HEK293T (cell line): Measurements from ENCODE around the gene SLC7A10.
"Not testable (repeated sequence)": the region's sequence is repeated elsewhere in the genome, so short reads cannot be mapped to it uniquely, and the experiment has no call there.

Experiments used
- CTCF ChIA-PET: fragments of 350-600 bp; formaldehyde crosslinking; extraction: SDS; loops from one replicate; lab custom pipeline; 2021; ENCODE audit warnings: antibody characterized with exemption, inconsistent platforms; lab: Yijun Ruan, JAX
- POLR2A ChIA-PET: fragments of 350-600 bp; formaldehyde crosslinking; extraction: SDS; loops from one replicate; lab custom pipeline; 2020; ENCODE audit warnings: antibody characterized with exemption, inconsistent platforms; lab: Yijun Ruan, JAX
- DNase-seq: peaks from one replicate; pipeline ENCODE4 v3.0.0; 2012; ENCODE audit warnings: mixed read lengths; ENCODE audit errors: extremely low spot score
- ARNT ChIP-seq: fragments of 450-650 bp; IDR thresholded peaks from 2 replicates; pipeline ENCODE4 v1.6.1; 2017; ENCODE audit warnings: mild to moderate bottlenecking
- BHLHE40 ChIP-seq: fragments of 450-650 bp; IDR thresholded peaks from 2 replicates; pipeline ENCODE4 v1.6.1; 2016; ENCODE audit warnings: mild to moderate bottlenecking, moderate library complexity, borderline replicate concordance
- CTBP1 ChIP-seq: fragments of 450-650 bp; IDR thresholded peaks from 2 replicates; pipeline ENCODE4 v1.6.1; 2016; ENCODE audit warnings: borderline replicate concordance
- ELF4 ChIP-seq: fragments of 450-650 bp; IDR thresholded peaks from 2 replicates; pipeline ENCODE4 v1.6.1; 2017; ENCODE audit warnings: antibody characterized with exemption
- FOXA1 ChIP-seq: fragments of 450-650 bp; IDR thresholded peaks from 2 replicates; pipeline ENCODE4 v1.6.1; 2016; ENCODE audit warnings: mild to moderate bottlenecking
- FOXK2 ChIP-seq: fragments of 450-650 bp; IDR thresholded peaks from 2 replicates; pipeline ENCODE4 v1.6.1; 2016; ENCODE audit warnings: mild to moderate bottlenecking
- FOXM1 ChIP-seq: fragments of 450-650 bp; IDR thresholded peaks from 2 replicates; pipeline ENCODE4 v1.6.1; 2017; ENCODE audit warnings: mild to moderate bottlenecking, borderline replicate concordance
- HDGF ChIP-seq: fragments of 450-650 bp; IDR thresholded peaks from 2 replicates; pipeline ENCODE4 v1.6.1; 2017; ENCODE audit warnings: antibody characterized with exemption, borderline replicate concordance
- L3MBTL2 ChIP-seq: fragments of 450-650 bp; conservative IDR thresholded peaks from 2 replicates; pipeline ENCODE4 v1.6.1; 2016; ENCODE audit warnings: mild to moderate bottlenecking
- LEF1 ChIP-seq: fragments of 450-650 bp; IDR thresholded peaks from 2 replicates; pipeline ENCODE4 v1.6.1; 2017; ENCODE audit warnings: mild to moderate bottlenecking, borderline replicate concordance
- NFRKB ChIP-seq: fragments of 450-650 bp; IDR thresholded peaks from 2 replicates; pipeline ENCODE4 v1.6.1; 2016; ENCODE audit warnings: mild to moderate bottlenecking, moderate library complexity
- SP1 ChIP-seq: fragments of 450-650 bp; IDR thresholded peaks from 2 replicates; pipeline ENCODE4 v1.6.1; 2017
- SUZ12 ChIP-seq: fragments of 450-650 bp; IDR thresholded peaks from 2 replicates; pipeline ENCODE4 v1.6.1; 2016; ENCODE audit warnings: mild to moderate bottlenecking
- TARDBP ChIP-seq: fragments of 450-650 bp; IDR thresholded peaks from 2 replicates; pipeline ENCODE4 v1.6.1; 2016
- ZNF384 ChIP-seq: fragments of 450-650 bp; IDR thresholded peaks from 2 replicates; pipeline ENCODE4 v1.6.1; 2016
- TF ChIP-seq, protein P1 (sequence below): fragments of 450-650 bp; IDR thresholded peaks from 2 replicates; pipeline ENCODE4 v1.6.1; 2016

The SLC7A10 gene

DNA sequence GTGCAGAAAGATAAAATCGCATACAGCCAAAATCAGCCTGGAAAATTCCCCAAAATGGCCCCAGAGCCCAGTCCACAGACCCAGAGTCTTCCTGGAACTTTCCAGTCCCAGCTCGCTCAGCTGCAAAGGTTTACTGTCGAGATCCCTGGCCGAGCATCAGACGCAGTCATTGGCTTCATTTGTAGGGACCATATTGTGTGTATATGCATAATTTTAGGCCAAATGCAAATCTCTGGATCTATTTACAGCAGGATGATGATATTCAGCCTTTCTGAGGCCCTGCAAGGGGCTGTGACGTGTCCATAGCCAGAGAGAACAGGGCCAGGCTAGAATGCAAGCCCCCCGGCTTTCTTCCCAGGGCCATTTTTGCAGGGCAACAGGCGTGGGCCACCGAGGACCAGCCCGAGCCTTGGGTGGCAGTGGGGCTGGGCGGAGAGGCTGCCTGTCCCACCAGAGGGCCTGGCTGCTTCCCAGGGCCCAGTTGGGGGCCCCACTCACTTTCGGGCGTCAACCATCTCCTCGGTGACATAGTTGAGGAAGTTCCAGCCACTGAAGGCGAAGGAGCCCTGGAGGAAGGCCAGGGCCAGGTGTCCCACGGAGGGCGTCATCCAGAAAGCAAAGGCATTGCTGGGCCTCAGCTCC lies 13.7 kb downstream of the SLC7A10 start:
- TF ChIP-seq ELF4 (no peak), ZNF384 (no peak), FOXA1 (no peak), ARNT (no peak), NFRKB (no peak), L3MBTL2 (no peak), TARDBP (no peak)
- DNase-seq: no peak
- ChIA-PET CTCF (no interaction called here), POLR2A (no interaction called here)

DNA sequence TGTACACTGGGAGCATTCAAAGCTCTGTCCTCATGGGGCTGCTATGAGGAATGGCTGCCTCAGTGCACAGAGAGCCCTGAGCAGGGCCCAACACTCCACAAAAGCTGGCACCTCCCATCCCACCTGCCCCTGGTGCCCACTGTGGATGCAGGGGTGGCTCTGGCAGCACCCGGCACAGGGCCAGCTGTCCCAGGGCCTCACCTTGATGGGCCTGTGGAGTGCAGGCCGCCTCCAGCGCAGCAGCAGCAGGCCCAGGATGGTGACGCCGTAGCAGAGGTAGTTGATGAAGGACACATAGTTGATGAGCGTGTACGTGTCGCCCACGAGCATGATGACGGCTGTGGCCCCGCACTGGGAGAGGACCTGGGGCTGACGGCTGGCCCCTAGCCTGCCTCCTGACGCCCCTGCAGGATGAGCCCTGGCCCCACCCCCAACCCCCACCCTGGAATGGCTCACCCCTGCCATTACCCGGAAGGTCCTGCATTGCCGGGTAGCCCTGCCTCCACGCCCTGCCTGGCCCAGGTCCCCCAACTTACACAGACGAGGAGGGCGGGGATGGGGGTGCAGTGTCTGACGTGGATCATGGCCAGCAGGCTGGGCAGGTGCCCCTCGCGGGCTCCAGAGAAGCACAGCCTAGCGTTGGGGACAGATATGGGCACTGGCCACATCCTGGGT lies 15.2 kb downstream of the SLC7A10 start:
- ChIA-PET CTCF (no interaction called here), POLR2A (interaction anchor here (0.8 kb wide), 1 partner anchor 17 kb away, joined by 3 read pairs; no protein-coding TSS in a partner anchor)
- no peak for DNase-seq
- TF ChIP-seq BHLHE40 (no peak), TARDBP (no peak), ELF4 (no peak), FOXK2 (no peak), SP1 (no peak), ARNT (no peak), ZNF384 (no peak), L3MBTL2 (no peak), HDGF (no peak), FOXM1 (no peak), SUZ12 (no peak), LEF1 (no peak), CTBP1 (no peak), NFRKB (no peak), FOXA1 (no peak)
- TF ChIP-seq, protein P1, sequence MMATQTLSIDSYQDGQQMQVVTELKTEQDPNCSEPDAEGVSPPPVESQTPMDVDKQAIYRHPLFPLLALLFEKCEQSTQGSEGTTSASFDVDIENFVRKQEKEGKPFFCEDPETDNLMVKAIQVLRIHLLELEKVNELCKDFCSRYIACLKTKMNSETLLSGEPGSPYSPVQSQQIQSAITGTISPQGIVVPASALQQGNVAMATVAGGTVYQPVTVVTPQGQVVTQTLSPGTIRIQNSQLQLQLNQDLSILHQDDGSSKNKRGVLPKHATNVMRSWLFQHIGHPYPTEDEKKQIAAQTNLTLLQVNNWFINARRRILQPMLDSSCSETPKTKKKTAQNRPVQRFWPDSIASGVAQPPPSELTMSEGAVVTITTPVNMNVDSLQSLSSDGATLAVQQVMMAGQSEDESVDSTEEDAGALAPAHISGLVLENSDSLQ: no peak

DNA sequence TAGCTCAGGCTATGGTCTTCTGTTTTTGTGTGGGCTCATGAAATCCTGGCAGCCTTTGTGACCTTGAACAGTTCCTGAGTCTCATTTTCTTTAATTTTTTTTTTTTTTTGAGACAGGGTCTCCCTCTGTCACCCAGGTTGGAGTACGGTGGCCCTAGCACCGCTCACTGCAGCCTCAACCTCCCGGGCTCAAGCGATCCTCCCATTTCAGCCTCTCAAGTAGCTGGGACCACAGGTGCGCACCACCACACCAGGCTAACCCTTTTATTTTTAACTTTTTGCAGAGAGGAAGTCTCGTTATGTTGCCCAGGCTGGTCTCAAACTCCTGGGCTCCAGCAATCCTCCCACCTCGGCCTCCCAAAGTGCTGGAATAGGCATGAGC lies 15.8 kb downstream of the SLC7A10 start:
- CTCF ChIA-PET, DNase-seq: not testable (repeated sequence)
- POLR2A ChIA-PET: interaction anchor here (1.7 kb wide), 1 partner anchor 15 kb away, joined by 4 read pairs; no protein-coding TSS in a partner anchor

DNA sequence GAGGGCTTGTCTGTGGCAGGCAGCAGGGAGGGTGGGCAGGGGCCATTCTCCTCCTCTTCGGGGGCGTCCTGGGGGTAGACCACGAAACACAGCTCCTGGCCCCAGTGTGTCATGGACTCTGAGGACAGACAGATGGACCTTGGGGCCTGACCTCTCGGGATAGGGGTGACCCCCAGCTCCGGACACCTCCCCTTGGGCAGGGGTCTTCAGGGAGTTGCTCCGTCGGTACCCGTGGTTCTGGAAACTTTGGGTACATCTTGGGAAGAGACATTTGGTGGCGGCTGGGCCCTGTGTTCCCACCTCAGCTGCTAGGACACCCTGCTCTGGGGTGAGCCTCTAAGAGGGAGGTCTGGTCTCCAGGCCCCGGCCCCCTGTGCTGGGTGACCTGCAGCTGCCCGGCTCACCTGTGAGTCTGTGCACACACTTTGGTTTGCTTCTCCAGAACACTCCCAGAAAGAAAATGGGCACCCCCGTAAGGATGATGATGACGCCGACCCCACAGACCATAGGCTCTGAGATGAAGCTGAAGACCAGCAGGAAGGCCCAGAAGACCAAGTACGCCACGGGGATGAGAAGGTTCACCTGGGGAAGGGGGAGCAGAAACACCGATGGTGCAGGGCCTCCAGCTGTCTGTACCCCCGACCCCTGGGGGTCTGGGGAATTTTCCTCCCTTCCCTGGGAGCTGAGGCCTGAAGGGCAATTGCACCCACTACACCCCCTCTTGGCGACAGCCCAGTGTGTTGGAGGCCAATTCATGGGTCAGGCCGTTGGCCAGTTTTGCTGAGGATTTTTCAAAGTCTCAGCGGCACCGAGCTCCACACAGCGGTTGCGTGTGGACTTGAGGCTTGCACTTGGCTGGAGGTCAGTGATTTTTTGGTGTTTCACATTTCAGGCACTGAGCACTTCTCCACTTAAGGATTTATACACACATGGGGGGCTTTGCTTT lies 16.5 kb downstream of the SLC7A10 start:
- TF ChIP-seq FOXK2 (no peak), HDGF (no peak), SP1 (no peak), NFRKB (no peak), LEF1 (no peak)
- ChIA-PET CTCF (no interaction called here), POLR2A (interaction anchor here (1.3 to 1.7 kb wide), 2 partner anchors 14 to 32 kb away, joined by 3 to 4 read pairs; no protein-coding TSS in a partner anchor)
- no peak for DNase-seq

DNA sequence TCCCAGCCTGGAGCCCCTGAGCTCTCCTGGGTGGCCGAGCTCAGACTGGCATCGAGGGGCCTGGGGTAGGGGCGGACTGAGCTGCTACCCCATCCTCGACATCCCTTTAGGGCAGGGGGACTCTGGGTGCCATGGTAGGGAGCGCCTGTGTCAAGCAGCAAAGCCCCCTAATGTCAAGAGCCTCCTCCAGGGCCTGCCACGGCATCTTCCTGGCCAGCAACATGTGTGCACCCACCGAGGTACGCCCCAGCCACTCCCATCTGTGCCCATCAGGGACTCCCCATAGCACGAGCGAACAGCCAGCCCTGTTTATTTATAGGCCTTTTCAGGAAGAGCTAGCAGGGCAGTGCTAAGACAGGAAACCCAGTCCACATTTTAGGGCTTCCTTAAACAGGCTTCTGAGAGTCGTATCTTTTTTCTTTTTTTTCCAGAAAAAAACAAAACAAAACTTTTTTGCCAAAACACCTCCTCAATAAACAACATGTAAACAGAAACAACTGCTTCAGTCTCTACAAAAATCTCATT lies 17.2 kb downstream of the SLC7A10 start:
- TF ChIP-seq FOXM1 (no peak), HDGF (no peak), NFRKB (no peak), LEF1 (no peak), L3MBTL2 (no peak), SP1 (no peak), SUZ12 (no peak), ZNF384 (no peak), BHLHE40 (no peak)
- TF ChIP-seq, protein P1: no peak
- ChIA-PET CTCF (no interaction called here), POLR2A (interaction anchor here (0.8 to 1.7 kb wide), 3 partner anchors 11 to 32 kb away, joined by 3 to 4 read pairs (median 3); no protein-coding TSS in a partner anchor)
- no peak for DNase-seq

DNA sequence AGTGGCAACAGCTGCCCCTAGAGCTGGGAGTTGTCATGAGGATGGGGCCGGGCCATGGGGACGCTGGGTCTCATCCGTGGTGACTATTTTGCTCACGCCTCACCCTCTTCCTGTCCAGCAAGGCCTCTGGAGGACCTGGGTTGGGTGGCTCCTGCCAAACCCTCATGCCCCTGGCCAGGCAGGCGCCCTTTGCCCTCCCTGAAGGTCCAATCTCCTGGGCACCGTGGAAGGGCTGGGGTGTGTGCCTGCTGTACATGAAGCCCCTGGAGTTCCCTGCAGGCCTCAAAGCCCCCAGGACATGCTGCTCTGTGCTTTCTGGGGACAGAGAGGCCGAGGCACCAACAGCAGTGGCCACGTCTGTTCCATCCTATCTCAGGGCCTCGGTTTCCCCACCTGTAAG lies 17.7 kb downstream of the SLC7A10 start:
- no peak for DNase-seq
- ChIA-PET CTCF (no interaction called here), POLR2A (interaction anchor here (0.8 to 1.7 kb wide), 2 partner anchors 11 to 13 kb away, joined by 3 to 4 read pairs; no protein-coding TSS in a partner anchor)
- no peak for TF ChIP-seq ARNT
- TF ChIP-seq HDGF: no peak
- TF ChIP-seq ELF4: no peak
